DOHH2 (cell line): Measurements from ENCODE around the gene AGT.

Experiments used
- EZH2phosphoT487 ChIP-seq: fragments of 200-600 bp; sonication (generic); IDR thresholded peaks from 2 replicates; pipeline ENCODE4 v1.6.1; 2017; ENCODE audit warnings: borderline replicate concordance, mild to moderate bottlenecking, antibody characterized with exemption, low read length, moderate library complexity, mixed read lengths
- TF ChIP-seq, protein P1 (sequence below): fragments of 200-600 bp; sonication (generic); IDR thresholded peaks from one replicate; pipeline ENCODE4 v1.5.1; 2014; ENCODE audit warnings: antibody characterized with exemption, mild to moderate bottlenecking, low read depth, low read length; ENCODE audit not compliant: poor library complexity, severe bottlenecking

DNA sequence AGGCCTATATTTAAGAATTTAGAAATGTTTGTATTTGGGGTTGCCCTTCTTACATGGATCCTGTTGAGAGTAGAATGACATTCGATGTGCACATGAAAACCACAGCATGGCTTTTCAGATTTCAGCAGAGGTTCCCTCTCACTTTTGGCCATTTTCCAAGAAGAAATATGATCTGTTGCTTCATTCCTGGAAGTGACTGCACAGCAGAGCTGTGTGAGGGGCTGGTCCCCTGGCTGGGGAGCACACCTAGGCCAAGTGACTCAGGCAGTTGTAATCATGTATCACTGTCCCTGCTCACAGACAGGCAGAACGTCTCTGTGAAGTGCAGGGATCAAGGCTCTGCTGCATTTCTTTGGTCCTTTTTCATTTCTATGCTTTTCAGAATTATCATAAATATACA is 32.3 kb downstream of the AGT start:
- no peak for TF ChIP-seq EZH2phosphoT487
- TF ChIP-seq, protein P1, sequence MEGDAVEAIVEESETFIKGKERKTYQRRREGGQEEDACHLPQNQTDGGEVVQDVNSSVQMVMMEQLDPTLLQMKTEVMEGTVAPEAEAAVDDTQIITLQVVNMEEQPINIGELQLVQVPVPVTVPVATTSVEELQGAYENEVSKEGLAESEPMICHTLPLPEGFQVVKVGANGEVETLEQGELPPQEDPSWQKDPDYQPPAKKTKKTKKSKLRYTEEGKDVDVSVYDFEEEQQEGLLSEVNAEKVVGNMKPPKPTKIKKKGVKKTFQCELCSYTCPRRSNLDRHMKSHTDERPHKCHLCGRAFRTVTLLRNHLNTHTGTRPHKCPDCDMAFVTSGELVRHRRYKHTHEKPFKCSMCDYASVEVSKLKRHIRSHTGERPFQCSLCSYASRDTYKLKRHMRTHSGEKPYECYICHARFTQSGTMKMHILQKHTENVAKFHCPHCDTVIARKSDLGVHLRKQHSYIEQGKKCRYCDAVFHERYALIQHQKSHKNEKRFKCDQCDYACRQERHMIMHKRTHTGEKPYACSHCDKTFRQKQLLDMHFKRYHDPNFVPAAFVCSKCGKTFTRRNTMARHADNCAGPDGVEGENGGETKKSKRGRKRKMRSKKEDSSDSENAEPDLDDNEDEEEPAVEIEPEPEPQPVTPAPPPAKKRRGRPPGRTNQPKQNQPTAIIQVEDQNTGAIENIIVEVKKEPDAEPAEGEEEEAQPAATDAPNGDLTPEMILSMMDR, result no peak
